SK-N-SH treated with all-trans-retinoic acid at 6 μM for 48 hours (cell line): ENCODE measurements around the gene CFAP20DC.

ENCODE experiments used
- ATAC-seq: fragments of 200-7000 bp; cut with Tn5 transposase; 3 replicates; pipeline ENCODE4 v1.9.1; 2020; ENCODE audit warnings: mild to moderate bottlenecking, moderate library complexity
- ARNTL ChIP-seq: fragments of 450-650 bp; formaldehyde crosslinking; IDR thresholded peaks from 2 replicates; pipeline ENCODE4 v1.5.0; 2020; ENCODE audit warnings: low read depth, mild to moderate bottlenecking, moderate library complexity, borderline replicate concordance
- BACH2 ChIP-seq: fragments of 250-450 bp; sonication (Bioruptor Pico); IDR thresholded peaks from 2 replicates; pipeline ENCODE4 v1.9.0; 2021; ENCODE audit warnings: mild to moderate bottlenecking, borderline replicate concordance
- CREB5 ChIP-seq: fragments of 250-450 bp; sonication (Bioruptor Pico); IDR thresholded peaks from 2 replicates; pipeline ENCODE4 v1.5.1; 2020; ENCODE audit warnings: low read depth, mild to moderate bottlenecking, moderate library complexity
- CSDC2 ChIP-seq: fragments of 250-450 bp; sonication (Bioruptor Pico); IDR thresholded peaks from 2 replicates; pipeline ENCODE4 v1.5.0; 2020; ENCODE audit warnings: mild to moderate bottlenecking, moderate library complexity
- ESRRG ChIP-seq: fragments of 250-450 bp; sonication (Bioruptor Pico); IDR thresholded peaks from 2 replicates; pipeline ENCODE4 v1.6.1; 2021; ENCODE audit warnings: mild to moderate bottlenecking
- GLIS3 ChIP-seq: fragments of 250-450 bp; sonication (Bioruptor Pico); IDR thresholded peaks from 2 replicates; pipeline ENCODE4 v1.5.0; 2020; ENCODE audit warnings: mild to moderate bottlenecking, moderate library complexity
- ISL1 ChIP-seq: fragments of 250-450 bp; sonication (Bioruptor Pico); IDR thresholded peaks from 2 replicates; pipeline ENCODE4 v2.1.2; 2022; ENCODE audit warnings: mild to moderate bottlenecking, moderate library complexity
- PATZ1 ChIP-seq: fragments of 250-450 bp; sonication (Bioruptor Pico); IDR thresholded peaks from 2 replicates; pipeline ENCODE4 v1.8.0; 2020; ENCODE audit warnings: mild to moderate bottlenecking, moderate library complexity, borderline replicate concordance
- POU6F1 ChIP-seq: fragments of 250-450 bp; sonication (Bioruptor Pico); IDR thresholded peaks from 2 replicates; pipeline ENCODE4 v1.8.0; 2021; ENCODE audit warnings: low read depth, mild to moderate bottlenecking, moderate library complexity, borderline replicate concordance
- RARB ChIP-seq: fragments of 250-450 bp; sonication (Bioruptor Pico); IDR thresholded peaks from 2 replicates; pipeline ENCODE4 v1.8.0; 2021; ENCODE audit warnings: mild to moderate bottlenecking, moderate library complexity
- SNAI2 ChIP-seq: fragments of 250-450 bp; sonication (Bioruptor Pico); IDR thresholded peaks from 2 replicates; pipeline ENCODE4 v1.5.0; 2020; ENCODE audit warnings: mild to moderate bottlenecking, moderate library complexity
- TCF4 ChIP-seq: fragments of 250-450 bp; sonication (Bioruptor Pico); IDR thresholded peaks from 2 replicates; pipeline ENCODE4 v1.8.0; 2021; ENCODE audit warnings: mild to moderate bottlenecking, moderate library complexity, borderline replicate concordance
- TOX ChIP-seq: fragments of 250-450 bp; sonication (Bioruptor Pico); IDR thresholded peaks from 2 replicates; pipeline ENCODE4 v1.8.0; 2021; ENCODE audit warnings: mild to moderate bottlenecking, moderate library complexity, borderline replicate concordance
- TSHZ2 ChIP-seq: fragments of 250-450 bp; sonication (Bioruptor Pico); IDR thresholded peaks from 2 replicates; pipeline ENCODE4 v1.5.0; 2020; ENCODE audit warnings: mild to moderate bottlenecking, moderate library complexity
- ZC3H10 ChIP-seq: fragments of 250-450 bp; sonication (Bioruptor Pico); IDR thresholded peaks from 2 replicates; pipeline ENCODE4 v1.5.1; 2021; ENCODE audit warnings: mild to moderate bottlenecking, moderate library complexity
- ZFP3 ChIP-seq: fragments of 250-450 bp; sonication (Bioruptor Pico); IDR thresholded peaks from 2 replicates; pipeline ENCODE4 v1.5.0; 2020; ENCODE audit warnings: mild to moderate bottlenecking, moderate library complexity
- ZFP30 ChIP-seq: fragments of 450-650 bp; formaldehyde crosslinking; IDR thresholded peaks from 2 replicates; pipeline ENCODE4 v1.5.0; 2022; ENCODE audit warnings: mild to moderate bottlenecking, moderate library complexity
- ZNF70 ChIP-seq: fragments of 450-650 bp; formaldehyde crosslinking; IDR thresholded peaks from 2 replicates; pipeline ENCODE4 v1.5.0; 2020; ENCODE audit warnings: mild to moderate bottlenecking, moderate library complexity
- ZNF8 ChIP-seq: fragments of 450-650 bp; formaldehyde crosslinking; IDR thresholded peaks from 2 replicates; pipeline ENCODE4 v1.5.0; 2020; ENCODE audit warnings: mild to moderate bottlenecking, moderate library complexity

The CFAP20DC gene

GRCh38 chr3:58962040-58962651 is 87.7 kb downstream of the CFAP20DC start:
- ATAC-seq: no peak

GRCh38 chr3:58955308-58955707 is 94.5 kb downstream of the CFAP20DC start:
- no peak for ATAC-seq
- no peak for TF ChIP-seq ISL1 (CRISPR knock-in tag)
- no peak for TF ChIP-seq PATZ1 (CRISPR knock-in tag)
- no peak for TF ChIP-seq ZNF70
- no peak for TF ChIP-seq CSDC2
- TF ChIP-seq BACH2 (CRISPR knock-in tag): no peak
- no peak for TF ChIP-seq CREB5 (CRISPR knock-in tag)
- TF ChIP-seq ZC3H10 (CRISPR knock-in tag): no peak
- TF ChIP-seq GLIS3 (CRISPR knock-in tag): no peak
- TF ChIP-seq ZFP3: no peak
- no peak for TF ChIP-seq RARB

More at GRCh38 chr3:58962040-58962651, 87.7 kb downstream of the CFAP20DC start:
- TF ChIP-seq ZFP30 (CRISPR knock-in tag) (no peak), RARB (no peak), TCF4 (CRISPR knock-in tag) (no peak), SNAI2 (CRISPR knock-in tag) (no peak), ESRRG (CRISPR knock-in tag) (no peak), ZNF70 (no peak), ZNF8 (no peak), POU6F1 (CRISPR knock-in tag) (no peak)
- TF ChIP-seq, all 23 proteins: peak for 0

GRCh38 chr3:58953288-58953687 is 96.5 kb downstream of the CFAP20DC start:
- TF ChIP-seq SNAI2 (CRISPR knock-in tag) (no peak), ZNF8 (no peak), TOX (CRISPR knock-in tag) (no peak), CSDC2 (no peak), CREB5 (CRISPR knock-in tag) (no peak), ESRRG (CRISPR knock-in tag) (no peak), RARB (no peak), ZFP30 (CRISPR knock-in tag) (no peak), TSHZ2 (CRISPR knock-in tag) (no peak), POU6F1 (CRISPR knock-in tag) (no peak), ARNTL (CRISPR knock-in tag) (no peak), PATZ1 (CRISPR knock-in tag) (no peak)
- TF ChIP-seq, all 23 proteins: peak for 0
- ATAC-seq: no peak
